ENCODE results near the gene TAF9. TPM values are rescaled to one million over a fixed set of nuclear protein-coding genes. Genes with fewer than 3 reads are reported as not detected.

The TAF9 gene
- total and polyA plus RNA-seq, 2 experiments from 2014 or later: 65.1 to 146 TPM

DNA sequence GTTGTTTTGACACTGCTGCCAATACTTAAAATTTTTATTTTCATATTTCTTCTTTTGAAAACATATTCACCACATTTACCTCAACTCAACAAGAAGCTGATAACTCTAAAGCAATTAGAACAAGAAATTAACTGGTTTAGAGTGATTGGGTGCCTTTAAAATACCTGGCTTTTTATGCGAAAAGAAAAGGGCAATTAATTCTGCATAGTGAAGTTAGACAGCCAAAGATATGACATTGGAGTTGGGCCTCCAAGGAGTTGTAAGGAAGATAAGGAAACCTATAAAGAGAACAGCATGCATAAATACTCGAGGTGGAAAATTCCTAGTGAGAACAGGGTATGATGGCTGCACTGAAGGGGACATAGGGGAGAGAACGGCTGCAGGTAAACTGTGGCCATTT, 9.6 kb downstream of the TAF9 start:
- ATAC-seq (no peak), DNase-seq (ENCODE audit: low spot score) (no peak)
- Mint-ChIP-seq H3K9me3 (no peaks in the 10 kb centered on the region), H3K4me1 (no peaks in the 10 kb centered on the region), H3K4me3 (no peak overlapping the region), H3K36me3 (ENCODE audit: low read depth) (peaks cover 23% of the 10 kb centered on the region), H3K27me3 (ENCODE audit: insufficient read depth, low read depth, poor library complexity) (no peaks in the 10 kb centered on the region), H3K27ac (no peak overlapping the region)
- Histone ChIP-seq H3K79me2 (replicated peaks; ENCODE audit: insufficient read depth) (peaks cover 56% of the 10 kb centered on the region), H3K36me3 (ENCODE audit: insufficient read depth) (peaks cover 7% of the 10 kb centered on the region; the same call in 1 of the 2 replicates), H3K27ac (ENCODE audit: low read depth) (no peak overlapping the region), H3F3A (replicated peaks; ENCODE audit: low read depth) (no peaks in the 10 kb centered on the region), H3K4me3 (no peak overlapping the region), H2AFZ (no peak overlapping the region), H3K4me2 (no peak overlapping the region), H4K20me1 (replicated peaks; ENCODE audit: insufficient read depth) (peaks cover 17% of the 10 kb centered on the region), H3K27me3 (ENCODE audit: insufficient read depth) (no peaks in the 10 kb centered on the region), H3K9me2 (ENCODE audit: insufficient read depth) (no peaks in the 10 kb centered on the region), H3K4me1 (ENCODE audit: insufficient read depth) (no peaks in the 10 kb centered on the region)
- TF ChIP-seq STAT1 (IDR thresholded peaks at IDR 0.05; ENCODE audit: unreplicated experiment) (no peak), ETS1 (IDR thresholded peaks at IDR 0.05) (no peak), ZNF462 (CRISPR knock-in tag; IDR thresholded peaks at IDR 0.05) (no peak)
- TF ChIP-seq, protein P1, sequence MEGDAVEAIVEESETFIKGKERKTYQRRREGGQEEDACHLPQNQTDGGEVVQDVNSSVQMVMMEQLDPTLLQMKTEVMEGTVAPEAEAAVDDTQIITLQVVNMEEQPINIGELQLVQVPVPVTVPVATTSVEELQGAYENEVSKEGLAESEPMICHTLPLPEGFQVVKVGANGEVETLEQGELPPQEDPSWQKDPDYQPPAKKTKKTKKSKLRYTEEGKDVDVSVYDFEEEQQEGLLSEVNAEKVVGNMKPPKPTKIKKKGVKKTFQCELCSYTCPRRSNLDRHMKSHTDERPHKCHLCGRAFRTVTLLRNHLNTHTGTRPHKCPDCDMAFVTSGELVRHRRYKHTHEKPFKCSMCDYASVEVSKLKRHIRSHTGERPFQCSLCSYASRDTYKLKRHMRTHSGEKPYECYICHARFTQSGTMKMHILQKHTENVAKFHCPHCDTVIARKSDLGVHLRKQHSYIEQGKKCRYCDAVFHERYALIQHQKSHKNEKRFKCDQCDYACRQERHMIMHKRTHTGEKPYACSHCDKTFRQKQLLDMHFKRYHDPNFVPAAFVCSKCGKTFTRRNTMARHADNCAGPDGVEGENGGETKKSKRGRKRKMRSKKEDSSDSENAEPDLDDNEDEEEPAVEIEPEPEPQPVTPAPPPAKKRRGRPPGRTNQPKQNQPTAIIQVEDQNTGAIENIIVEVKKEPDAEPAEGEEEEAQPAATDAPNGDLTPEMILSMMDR (conservative IDR thresholded peaks at IDR 0.05; ENCODE audit: low read depth in 2 of 2): no peak

Measured in GM23338 (cell line).